GM19468 (cell line): ENCODE measurements around the gene H2BW1.
"Not testable (repeated sequence)": the region's sequence is repeated elsewhere in the genome, so short reads cannot be mapped to it uniquely, and the experiment has no call there.

ENCODE experiments used
- ATAC-seq: cut with Tn5 transposase; IDR thresholded peaks from one replicate; pipeline ENCODE4 v1.9.1; 2021; ENCODE audit warnings: mild to moderate bottlenecking, moderate library complexity, moderate number of reproducible peaks; ENCODE audit not compliant: unreplicated experiment; ENCODE audit errors: extremely low read depth

Gene H2BW1

GRCh38 chrX:104013606-104014005, at the start of gene H2BW1:
TSS of gene H2BW1 (minus strand) at chrX:104013708. CDS start at chrX:104013576, 132 bp downstream.
- no peak for ATAC-seq

DNA sequence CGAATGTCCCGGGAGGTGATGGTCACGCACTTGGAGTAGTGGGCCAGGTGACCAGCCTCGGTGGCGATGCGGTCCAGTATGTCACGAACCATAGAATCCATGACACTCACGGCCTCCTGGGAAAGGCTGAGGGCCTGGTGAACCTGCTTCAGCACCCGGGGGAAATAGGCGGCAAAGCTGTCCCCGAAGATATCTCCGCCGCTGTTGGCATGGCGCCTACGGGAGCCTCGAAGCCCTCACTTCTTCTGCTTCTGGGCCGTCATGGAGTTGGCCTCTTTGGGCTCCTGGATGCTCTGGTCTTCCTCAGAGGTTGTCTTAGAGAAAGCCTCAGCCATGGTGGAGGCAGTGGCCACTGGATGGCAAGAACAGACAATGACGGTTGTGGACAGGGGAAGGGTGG, 49.1 kb upstream of the H2BW1 start:
- not testable (repeated sequence) for ATAC-seq

DNA sequence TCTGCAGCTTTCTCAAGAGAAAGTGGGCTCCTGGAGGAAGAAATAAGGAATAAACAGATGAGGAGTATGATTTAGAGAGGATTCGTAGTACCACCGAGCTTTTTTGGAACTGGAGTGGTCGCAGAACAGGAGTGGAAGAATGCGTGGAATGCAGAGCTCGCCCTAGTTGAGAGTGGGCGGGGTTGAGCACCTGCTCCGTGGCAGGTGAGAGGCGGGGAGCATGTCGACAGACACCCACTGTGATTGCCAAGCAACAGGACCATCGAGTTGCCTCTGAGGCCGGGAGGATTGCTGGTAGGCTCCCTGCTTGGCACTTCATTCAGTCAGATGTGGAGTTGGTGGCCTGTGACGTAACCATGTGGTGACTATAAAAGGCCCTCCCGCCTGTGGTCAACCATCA, 41.4 kb upstream of the H2BW1 start:
- not testable (repeated sequence) for ATAC-seq

GRCh38 chrX:104047171-104047570, 33.7 kb upstream of the H2BW1 start:
- no peak for ATAC-seq

DNA sequence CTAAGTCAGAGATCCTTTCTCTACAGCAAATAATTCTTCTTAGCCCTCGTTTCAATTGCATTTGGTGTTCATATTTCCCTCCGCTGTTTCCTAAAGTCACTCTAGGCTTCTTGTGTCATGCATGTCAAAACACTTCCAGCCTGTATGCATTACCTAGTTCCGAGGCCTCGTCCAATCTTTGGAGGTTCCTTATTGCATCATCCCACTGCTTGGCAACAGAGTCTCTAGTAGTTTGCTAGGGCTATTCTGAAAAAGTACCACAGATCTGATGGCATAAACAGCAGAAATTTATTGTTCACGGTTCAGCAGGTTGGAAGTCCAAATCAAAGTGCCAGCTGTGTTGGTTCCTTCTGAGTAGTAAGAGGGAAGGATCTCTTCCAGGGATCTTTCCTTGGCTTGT, 32.1 kb upstream of the H2BW1 start:
- ATAC-seq, result no peak

GRCh38 chrX:104041003-104041402, 27.5 kb upstream of the H2BW1 start:
- ATAC-seq, result no peak

DNA sequence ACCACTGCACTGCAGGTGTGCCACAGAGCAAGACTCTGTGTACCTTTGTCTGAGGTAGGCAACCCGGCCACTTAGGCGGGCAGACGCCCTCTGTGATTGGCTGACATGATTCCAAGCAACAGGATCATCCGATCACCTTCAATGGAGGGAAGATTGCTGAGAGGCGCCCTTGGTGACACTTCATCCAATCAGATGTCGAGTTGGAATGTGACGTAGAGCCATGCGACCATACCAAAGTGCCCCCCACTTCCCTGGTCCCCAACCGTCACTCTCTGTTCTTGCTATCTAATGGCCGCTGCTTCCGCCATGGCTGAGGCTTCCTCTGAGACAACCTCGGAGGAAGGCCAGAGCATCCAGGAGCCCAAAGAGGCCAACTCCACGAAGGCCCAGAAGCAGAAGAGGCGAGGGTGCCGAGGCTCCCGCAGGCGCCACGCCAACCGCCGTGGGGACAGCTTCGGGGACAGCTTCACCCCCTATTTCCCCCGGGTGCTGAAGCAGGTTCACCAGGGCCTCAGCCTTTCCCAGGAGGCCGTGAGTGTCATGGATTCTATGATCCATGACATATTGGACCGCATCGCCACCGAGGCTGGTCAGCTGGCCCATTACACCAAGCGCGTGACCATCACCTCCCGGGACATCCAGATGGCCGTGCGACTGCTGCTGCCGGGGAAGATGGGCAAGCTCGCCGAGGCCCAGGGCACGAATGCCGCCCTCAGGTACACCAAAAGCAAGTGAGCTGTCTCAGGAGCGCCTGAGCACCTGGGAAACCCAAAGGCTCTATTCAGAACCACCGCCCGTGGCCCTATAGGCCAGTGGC, 26.4 kb upstream of the H2BW1 start, which contains the start of gene H2BW2:
TSS of gene H2BW2 (plus strand) at position 268 of the 817 bp plus-strand sequence. CDS start at position 307, 39 bp downstream.
- ATAC-seq, result no peak

DNA sequence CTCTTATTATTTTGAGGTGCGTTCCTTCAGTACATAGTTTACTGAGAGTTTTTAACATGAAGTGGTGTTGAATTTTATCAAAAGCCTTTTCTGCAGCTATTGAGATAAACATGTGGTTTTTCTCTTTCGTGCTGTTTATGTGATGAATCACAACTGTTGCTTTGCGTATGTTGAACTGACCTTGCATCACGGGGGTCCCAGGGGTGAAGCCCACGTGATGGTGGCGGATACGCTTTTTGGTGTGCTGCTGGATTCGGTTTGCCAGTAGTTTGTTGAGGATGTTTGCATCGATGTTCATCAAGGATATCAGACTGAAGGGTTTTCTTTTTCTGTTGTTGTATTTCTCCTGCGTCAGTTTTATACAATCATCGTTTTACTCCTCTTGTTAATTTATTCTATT, 4.6 kb upstream of the H2BW1 start:
- ATAC-seq, result no peak

- ATAC-seq, result not testable (repeated sequence)
These were observed 2.1 kb upstream of the H2BW1 start for GRCh38 chrX:104015576-104015975.

- ATAC-seq, result no peak
These were observed 350 bp downstream of the H2BW1 start for GRCh38 chrX:104013158-104013557.

DNA sequence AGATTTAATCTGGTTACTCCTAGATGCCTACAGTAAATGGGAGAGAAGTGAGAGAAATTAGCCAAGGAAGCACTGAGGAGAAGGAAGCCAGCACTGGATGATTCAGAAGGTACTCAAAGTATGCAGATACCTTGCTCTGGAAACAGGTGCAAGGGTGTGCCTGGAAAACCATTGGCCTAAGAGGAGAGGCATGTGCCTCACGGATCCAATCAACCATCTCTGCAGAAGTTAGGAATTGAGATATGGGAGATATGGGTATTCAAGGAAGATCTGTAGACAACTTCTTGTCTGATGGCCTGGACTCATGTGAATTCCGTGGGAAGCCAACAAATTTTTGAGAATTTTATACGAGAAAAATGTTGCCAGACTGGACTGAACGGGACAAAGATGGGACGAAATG, 4.7 kb downstream of the H2BW1 start:
- ATAC-seq, result no peak

DNA sequence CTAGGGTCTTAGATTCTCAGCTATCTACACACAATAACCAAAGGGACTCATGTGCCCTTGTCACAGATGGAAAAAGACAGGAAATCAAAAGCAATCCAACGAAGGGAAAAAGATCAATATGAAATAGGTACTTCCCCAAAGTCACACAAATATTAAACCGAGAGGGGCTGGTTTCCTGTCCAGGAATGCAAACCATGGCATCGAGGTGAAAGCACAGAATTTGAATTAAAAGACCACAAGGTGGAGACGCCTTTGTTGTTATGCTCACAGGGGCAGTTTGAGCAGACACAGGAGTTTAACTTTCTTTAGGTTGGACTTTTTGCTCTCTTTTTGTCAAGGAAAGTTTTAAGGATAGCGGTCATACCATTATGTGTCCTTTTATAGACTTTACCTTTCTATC, 14.3 kb downstream of the H2BW1 start:
- ATAC-seq, result peak; percentile 58

DNA sequence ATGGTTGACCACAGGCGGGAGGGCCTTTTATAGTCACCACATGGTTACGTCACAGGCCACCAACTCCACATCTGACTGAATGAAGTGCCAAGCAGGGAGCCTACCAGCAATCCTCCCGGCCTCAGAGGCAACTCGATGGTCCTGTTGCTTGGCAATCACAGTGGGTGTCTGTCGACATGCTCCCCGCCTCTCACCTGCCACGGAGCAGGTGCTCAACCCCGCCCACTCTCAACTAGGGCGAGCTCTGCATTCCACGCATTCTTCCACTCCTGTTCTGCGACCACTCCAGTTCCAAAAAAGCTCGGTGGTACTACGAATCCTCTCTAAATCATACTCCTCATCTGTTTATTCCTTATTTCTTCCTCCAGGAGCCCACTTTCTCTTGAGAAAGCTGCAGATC, 30.0 kb downstream of the H2BW1 start:
- ATAC-seq, result not testable (repeated sequence)

DNA sequence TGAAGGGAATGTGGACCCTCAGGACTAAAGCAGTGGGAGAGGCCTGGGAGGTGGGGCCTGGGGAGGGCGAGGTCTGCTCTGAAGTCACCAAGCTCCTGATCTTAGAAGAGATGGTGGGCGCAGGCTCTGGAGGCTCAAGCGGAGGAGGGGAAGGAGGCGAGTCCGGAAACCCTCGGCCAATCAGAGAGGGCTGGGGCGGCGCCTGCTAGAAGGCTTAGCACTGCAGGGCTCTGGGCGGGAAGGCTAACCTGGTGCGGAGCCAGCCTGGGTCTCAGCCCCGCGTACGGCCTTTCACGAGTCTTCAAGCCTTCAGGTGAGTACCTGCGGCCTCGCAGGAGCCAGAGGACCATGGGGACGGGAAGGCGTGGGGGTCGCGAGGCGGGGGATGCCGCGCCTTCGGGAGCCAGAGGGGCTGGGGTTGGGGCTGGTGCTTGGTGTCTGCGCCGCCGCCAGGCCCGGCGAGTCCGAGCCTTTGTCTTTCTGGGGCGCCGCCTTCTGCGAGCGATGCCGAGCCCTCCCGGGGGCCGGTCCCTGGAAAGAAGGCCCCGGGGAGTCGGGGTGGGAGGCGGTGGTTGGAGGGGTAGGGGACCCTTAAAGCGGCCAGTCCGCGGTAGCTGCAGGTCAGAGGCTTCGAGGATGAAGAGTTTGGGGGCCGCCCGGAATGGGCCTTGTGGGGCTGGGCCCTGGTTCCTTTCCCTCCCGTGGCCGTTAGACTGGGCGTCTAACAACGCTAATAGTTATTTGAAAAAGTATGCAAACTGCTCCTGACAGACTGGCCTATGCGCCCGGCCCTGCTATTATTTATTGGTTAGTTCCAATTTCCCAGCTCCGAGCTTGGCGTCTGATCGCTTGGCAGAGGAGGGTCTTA, 50.9 kb downstream of the H2BW1 start, which contains the start of gene TMSB15B:
TSS of gene TMSB15B (plus strand) at position 217 of the 868 bp plus-strand sequence.
- ATAC-seq, result peak; percentile 41
